PFSK-1 (cell line): ENCODE measurements around the gene RTP5.

Experiments used
- POLR2AphosphoS5 ChIP-seq: IDR thresholded peaks from 2 replicates; pipeline ENCODE4 v1.6.1; 2012; ENCODE audit warnings: low read depth, mild to moderate bottlenecking, control low read depth, low read length, moderate library complexity
- TAF1 ChIP-seq: IDR thresholded peaks from 2 replicates; pipeline ENCODE4 v1.6.1; 2012; ENCODE audit warnings: low read length, control low read depth, borderline replicate concordance; ENCODE audit not compliant: insufficient read depth

DNA sequence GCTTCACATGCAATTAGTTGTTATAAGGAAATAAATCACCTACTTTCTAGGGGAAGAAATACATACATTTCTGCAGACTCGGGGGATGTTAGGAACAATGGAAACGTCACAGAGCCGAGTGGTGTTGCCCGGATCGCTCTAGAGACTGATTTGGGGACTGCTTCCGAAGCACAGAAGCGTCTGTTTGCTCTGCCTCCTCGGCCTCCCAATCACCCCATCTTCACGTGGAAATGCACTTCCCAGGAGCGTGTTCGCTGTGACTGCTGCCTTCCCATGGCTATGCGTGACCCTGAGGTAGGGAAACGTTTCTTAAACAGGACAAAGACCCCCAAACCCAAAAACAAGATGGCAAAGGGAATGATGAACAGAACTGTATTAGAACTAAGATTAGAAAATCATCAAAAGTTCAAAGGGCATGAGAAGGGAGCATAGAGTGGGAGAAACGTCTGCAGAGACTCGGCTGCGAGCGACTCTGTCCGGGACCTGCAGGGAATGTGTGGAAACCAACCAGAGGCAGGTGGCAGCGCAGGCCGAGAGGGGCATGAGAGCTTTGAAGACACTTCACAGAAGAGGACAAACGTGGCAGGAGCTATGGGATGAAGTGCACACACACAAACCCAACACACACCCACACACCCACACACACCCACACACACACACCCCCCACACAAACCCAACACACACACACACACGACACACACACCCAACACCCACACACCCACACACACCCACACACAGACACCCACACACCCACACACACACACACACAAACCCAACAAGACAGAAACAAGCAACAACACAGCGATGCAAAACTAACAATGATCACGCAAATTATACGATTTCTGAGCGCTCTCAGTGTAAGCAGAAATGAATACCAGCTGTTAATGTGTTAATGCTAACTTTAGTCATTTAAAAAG lies 41.3 kb downstream of the RTP5 start:
- TF ChIP-seq POLR2AphosphoS5 = no peak
- no peak for TF ChIP-seq TAF1
